Medulla oblongata (tissue), 1 donor: Measurements from ENCODE around the gene FZR1.
A peak's percentile ranks its signal among the peaks of the same experiment; 100 is the strongest.

ENCODE experiments used
- DNase-seq: peaks from one replicate; pipeline ENCODE4 v3.0.0-alpha.2; 2015; ENCODE audit errors: extremely low spot score

The FZR1 gene

DNA sequence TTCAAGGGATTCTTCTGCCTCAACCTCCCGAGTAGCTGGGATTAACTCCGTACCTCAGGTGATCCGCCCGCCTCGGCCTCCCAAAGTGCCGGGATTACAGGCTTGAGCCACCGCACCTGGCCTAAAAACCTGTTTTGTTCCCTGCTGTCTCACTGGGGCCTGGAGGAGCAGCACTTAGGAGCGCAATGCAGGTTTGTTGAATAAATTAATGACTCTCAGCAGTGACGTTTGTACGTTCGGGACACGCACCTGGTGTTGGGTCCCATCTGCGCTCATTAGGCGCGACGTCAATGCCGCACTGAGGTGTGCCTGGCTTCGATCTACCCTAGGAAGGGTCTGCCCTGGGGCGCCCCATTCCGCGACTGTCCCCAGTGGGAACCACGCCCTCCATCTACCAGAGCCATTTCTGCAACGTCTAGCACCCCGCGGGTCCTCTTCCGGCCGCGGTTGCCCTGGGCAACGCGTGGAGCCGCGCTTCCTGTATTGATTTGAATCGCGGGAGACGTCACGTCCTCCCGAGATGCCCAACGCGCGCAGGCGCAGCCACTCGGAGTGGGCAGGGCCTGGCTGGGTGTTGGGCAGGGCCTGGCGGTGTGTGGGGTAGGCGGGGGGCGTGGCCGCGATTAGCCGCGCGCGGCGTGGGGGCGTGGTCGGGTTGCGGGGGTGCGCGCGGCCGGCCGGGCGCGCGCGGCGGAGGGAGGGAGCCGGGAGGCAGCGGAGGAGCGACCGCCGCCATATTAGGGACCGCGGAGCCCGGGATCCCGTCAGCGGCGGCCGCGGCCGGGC, at the start of gene FZR1:
Gene FZR1, plus strand, starts transcription at position 714 of the 786 bp plus-strand sequence. CDS start 16,679 bp downstream, outside the sequence.
- DNase-seq, result peak; percentile 99

- DNase-seq, result no peak
Observed at GRCh38 chr19:3456925-3457527, 49.1 kb upstream of the FZR1 start.

- DNase-seq, result no peak
Observed at GRCh38 chr19:3457528-3458228, 48.4 kb upstream of the FZR1 start.

DNA sequence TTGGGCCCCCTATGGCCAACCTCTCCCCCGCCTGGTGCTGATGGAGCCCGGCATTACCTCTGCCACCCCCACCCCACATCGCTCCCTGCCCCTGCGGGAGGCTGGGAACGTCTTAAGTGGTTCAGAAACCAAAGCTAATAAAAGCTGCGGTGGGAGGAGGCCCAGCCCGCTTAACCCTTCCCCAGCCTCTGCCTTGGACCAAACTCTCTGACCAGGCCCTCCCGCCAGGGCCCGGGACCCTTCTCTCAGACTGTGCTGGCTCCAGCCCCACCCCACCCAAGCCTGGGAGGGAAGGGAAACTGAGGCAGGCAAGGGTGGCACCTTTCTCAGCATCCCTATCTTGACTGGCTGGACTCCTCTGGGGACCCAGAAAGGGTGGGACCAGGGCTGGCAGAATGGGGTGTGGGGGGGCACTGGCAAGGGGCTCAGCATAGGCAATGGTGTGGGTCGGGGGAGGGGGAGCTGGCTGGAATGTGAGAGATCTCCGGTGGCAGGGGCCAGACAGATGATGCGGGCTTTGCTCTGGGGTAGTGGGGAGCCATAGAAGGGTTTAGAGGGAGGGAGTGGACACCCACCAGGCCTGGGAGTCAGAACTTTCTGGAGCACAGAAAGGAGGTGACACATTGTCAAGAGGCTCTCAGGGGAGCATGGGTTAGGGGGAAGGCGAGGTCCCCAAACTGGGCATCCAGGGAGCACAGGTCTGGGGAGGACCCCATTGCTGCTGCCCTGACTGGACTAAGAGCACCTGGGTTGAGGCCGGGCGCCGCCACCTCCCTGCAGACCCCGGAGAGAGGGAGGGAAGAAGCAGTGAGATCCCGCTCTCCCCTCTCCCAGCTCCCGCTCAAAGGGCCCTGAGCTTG, 47.7 kb upstream of the FZR1 start:
- peak; percentile 38 for DNase-seq

DNA sequence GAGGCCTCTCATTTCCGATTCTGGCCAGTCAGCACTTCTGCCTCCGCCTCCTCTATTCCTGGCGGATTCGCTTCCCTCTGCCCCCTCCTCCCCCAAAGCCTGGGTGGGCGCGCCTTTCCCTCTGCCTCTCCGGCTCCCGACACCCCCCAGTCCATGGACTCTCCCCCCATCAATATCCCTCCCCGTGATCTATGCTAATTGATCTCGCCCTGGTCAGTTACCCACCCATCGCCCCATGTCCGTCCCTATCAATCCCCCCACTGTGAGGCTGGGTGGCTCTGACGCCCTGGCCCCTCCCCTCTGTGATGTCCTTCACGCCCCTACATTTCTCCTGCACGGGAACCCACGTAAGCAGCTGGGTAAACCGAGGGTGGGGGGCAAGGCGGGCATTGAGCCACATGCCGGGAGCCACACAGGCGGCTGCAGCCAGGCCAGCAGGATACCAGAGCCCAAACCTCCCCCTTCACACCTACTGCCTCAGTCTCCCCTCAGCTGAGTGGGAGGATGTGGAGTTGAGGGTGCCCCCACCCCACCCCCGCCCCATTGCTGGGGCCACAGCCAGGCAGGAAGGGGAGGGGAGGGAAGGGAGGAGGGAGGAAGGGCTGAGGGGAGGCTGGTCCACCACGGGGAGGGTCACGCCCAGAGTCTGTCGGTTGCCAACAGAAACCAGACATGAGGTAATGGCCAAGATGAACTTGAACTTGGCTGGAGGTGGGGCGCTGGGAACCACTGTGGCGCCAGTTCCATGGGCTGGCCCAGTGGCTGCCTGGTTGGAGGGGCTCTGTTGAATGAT, 46.8 kb upstream of the FZR1 start:
- peak; percentile 90 for DNase-seq

DNA sequence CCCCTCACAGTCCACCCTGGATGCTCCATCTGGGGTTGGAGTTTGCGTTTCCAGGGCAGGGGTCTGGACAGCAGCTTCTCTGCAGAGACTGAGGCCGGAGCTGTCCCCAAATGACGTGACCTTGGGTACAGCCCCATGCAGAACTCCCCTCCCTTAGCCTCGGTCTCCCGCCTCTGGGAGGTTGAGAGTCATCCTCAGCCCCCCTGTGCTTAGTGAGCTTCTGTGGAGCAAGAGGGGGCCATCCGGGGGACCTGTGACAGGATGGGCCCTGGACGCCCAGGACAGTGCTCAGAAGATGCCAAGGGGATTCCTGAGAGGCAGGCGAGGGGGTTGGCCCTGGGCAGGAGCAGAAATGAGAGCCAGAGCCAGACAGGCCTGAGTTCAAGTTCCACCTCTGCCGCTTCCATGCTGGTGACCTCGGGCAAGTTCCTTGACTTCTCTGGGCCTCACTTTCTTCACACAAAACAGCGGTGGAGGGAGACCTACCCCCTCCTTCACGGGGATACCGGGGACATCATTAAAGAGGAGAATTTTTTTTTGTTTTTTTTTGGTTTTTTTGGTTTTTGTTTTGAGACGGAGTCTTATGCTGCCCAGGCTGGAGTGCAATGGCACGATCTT, 46.0 kb upstream of the FZR1 start:
- DNase-seq, result no peak

DNA sequence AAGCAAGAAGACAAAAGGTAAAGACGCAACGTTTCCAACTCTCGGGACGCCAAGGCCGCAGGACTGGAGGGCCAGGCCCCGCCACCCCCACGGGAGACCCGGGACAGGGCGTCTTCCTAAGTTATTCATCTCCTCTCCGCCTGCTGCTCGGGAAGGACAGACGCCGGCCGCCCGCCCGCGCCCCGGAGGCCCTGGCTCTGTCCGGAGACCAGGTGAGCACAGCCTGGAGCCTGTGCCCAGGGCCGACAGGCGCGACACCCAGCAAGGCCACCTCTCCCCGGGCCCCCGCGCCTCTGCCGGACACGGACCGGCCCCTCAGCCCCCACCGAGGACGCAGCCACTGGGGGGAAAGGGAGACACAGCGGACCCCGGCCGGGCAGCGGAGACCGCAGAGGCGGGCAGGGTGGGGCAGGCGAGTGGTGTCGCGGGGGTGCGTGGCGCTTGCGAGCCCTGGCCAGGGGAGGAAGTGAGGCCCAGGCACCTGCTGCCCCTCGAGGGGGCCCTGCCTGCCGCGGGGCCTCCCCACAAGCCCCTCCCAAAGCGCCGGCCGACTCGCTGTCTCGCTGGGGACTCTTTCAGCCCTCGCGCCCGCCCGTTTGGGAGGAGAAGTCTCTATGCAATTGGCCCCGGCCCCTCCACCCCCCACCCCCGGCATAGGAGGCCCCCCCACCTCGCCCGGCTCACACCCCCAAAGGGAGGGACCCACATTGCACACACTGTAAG, 43.0 kb upstream of the FZR1 start:
- DNase-seq, result no peak

- DNase-seq, result no peak
Observed at GRCh38 chr19:3463714-3464586, 42.2 kb upstream of the FZR1 start.

GRCh38 chr19:3464587-3465235, 41.4 kb upstream of the FZR1 start:
- DNase-seq, result no peak

DNA sequence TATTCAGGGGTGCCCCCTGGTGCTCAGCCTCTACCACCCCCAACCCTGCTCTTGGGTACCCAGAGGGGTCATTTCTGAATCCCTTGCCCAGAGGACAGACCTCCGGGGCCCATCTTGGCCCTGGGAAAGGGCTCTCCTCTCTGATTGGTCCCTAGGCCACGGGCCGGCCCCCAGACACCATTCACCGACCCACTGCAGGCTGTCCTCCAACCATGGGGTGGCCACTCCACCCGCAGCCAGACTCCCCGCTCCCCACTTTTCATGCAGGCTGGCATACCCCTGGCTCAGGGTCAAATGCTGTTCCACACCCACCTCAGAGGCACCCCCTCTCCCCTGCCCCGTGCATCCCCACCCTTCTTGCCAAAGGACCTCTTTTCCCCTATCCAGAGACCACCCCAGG, 40.6 kb upstream of the FZR1 start:
- no peak for DNase-seq

DNA sequence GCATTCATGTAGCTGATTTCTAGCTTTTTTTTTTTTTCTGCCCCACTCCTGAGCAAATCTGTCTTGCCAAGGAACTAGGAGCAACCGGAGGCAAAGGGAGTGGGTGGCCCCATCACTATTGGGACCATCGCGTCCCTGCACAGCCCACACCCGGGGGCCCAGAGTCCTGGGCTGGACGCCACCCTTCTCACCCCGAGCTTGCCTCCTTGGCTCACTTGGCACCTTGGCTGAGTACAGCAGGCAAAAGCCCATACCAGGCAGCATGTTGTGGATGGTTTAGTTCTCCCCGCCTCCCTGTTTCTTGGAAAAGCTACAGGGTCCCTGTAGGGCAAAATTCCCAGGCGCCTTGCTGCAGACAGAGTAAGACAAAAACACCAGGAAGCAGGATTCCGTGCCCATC, 39.5 kb upstream of the FZR1 start:
- peak; percentile 69 for DNase-seq

- no peak for DNase-seq
Observed at GRCh38 chr19:3467437-3468198, 38.5 kb upstream of the FZR1 start.

DNA sequence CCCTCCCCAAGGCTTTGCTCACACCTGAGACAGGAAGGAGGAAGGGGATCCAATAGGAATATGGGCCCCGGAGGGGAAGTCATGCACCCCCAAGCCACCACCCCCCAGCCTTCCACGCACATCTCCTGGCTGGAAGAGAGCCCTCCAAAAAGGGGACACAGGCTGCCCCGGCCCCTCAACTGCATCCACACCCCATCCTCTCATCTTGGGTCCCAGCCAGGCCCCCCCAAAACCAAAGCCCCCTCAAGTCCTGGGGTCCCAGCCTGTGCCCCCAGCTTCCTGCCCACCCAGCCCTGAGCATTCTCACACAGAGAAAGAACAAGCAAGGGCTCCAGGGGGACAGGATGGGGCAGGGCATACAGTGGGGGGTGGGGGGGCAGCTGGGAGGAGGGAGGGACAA, 37.9 kb upstream of the FZR1 start:
- no peak for DNase-seq

DNA sequence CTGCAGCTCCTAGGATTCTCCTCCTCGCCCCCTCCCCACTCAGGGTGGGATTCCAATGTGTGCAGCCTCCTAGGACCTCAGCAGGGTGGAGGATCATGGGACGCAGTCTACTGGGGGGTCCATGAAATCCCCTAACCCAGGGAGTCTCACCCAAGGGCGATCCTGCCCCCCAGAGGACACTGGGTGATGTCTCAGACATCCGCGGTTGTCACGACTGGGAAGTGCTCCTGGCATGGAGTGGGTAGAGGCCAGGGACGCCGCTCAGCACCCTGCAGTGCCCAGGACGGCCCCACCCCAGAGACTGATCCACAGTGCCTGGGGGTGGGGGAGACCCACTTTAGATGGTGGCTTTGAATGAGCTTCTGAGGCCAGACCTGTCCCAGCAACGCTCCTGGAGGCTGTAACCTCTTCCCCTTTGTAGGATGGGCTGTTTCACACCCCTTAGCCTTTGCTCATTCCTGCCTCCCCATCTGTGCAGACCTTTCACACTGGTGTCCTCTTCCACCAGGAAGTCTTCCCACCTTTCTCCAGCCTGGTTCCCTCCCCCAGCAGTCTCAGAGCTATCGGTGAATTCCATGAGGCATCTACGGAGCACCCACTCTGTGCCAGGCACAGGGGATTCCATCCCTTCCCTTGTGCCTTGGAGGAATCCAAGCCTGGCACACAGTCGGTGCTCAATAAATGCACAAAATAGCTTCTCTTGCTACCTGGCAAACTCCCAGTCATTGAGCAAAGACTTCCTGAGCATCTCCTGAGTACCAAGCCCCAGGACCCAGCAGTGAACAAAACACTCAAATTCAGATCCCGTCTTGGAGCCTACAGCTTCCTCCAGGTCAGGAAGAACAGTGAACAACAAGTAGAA, 36.2 kb upstream of the FZR1 start:
- DNase-seq, result no peak

GRCh38 chr19:3470500-3471128, 35.5 kb upstream of the FZR1 start:
- no peak for DNase-seq

DNA sequence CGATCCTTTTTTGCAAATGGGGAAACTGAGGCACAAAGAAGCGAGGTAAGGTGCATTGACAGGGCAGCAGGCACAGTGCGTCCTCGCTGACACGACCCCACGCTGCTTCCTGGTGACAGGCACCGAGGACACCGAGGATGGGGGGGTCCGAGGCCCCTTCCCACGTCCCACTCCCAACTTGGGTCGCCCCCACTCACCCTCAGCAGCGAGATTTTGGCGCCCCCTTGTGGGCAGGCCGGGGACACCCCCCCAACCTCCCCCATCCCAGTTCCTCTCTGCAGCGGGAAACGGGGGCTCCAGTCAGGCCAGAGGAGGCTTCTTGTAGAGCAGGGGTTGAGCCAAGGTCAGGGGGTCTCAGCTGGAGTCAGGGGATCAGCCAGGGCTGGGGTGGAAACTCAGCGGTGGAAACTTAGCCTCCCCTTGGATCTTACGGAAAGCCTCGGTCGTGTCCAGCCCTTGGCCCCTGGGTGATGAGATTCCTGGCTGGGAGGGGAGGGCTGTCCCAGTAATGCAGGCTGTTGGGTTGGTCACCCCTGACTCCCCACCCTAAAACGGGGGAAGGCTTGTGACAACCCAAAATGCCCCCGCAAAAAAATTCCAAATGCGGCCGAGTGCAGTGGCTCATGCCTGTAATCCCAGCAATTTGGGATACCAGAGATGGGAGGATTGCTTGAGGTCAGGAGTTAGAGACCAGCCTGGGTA, 34.0 kb upstream of the FZR1 start:
- no peak for DNase-seq
